ENCODE measurements around the gene TBX2.
"Not testable (repeated sequence)": the region's sequence is repeated elsewhere in the genome, so short reads cannot be mapped to it uniquely, and the experiment has no call there.

TBX2 gene

DNA sequence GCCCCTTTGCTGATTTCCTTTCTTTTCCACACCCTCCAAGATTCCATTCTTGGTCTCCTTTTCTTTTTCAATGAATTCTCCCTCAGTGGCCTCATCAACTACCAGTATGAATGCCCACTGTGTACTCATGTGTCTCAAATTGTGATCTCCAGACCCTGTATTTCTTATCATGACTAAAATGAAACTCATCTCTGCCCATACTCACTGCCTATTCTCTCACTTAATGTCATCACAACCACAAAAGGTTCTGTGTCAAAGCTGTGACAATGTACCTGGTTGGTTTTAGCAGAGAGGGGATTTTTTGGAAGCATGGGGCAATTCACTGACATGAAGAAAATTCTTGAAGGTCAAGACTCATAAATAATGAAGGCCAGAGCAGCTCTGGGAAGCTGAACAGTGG, 41.1 kb downstream of the TBX2 start:
- no peak for DNase-seq

DNA sequence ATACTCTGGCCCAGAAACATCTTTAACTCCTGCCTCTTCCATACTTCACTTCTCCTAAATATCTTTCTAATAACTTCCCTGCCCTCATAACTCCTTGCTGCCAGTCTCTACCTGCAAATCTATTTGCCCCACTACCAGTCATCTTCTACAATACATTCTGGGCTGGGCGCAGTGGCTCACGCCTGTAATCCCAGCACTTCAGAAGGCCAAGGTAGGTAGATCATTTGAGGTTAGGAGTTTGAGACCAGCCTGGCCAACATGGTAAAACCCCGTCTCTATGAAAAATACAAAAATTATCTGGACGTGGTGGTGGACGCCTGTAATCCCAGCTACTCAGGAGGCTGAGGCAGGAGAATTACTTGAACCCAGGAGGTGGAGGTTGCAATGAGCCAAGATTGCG, 41.9 kb downstream of the TBX2 start:
- not testable (repeated sequence) for DNase-seq

DNA sequence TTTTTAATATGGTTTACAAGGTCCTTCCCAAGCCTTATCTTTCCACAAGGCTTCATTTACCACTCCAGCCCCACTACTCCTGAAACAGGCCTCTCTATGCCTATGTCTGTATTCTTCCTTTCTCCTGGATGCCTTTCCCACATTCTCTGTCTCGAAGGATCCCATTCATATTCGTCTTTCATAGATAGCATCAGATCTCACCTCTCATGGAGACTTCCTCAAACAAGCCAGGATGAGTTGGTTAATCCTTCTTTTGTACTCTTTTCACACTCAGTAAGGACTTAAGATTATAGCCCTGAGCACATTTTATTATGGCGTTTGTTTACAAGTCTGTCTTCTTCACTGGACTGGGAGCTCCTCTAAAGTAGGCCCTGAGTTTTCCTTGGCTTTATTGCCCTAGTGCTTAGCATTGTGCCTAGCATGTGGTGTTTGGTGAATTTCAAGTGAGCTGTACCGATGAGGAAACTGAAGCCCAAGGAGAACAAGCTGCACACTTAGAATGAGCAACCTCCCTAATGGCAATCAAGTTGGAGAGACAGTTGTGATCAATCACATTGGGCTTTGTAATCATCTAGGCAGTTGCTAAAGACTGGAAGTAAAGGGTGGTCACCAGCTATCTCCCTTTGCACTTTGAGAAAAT, 42.6 kb downstream of the TBX2 start:
- no peak for DNase-seq

DNA sequence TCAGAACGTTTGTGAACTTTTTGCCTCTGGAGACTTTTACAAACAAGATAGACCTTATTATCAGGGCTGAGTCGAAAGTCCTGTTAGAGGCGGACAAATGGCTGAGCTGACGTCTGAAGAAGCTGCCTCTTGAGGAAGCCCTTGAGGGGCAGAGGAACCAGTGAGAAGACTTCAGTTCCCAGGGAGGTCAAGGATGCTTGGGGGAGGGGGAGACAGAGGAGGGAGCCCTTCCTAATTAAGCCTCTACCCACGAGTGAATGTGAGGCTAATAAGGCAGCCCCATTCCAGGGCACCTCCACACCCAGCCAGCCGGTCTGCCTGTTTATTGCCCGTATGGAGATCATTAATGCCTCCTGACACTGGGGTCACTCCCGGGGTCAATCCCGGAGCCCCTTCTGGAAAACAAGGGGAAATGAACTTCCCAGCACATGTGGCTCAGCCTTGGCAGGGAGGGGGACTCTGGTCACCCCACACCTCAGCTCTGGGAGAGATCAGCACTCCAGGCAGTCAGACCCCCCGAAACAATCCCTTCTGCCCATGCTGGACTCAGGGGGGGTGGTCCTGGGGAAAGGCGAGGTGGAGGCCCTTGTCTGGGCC, 43.3 kb downstream of the TBX2 start:
- no peak for DNase-seq

DNA sequence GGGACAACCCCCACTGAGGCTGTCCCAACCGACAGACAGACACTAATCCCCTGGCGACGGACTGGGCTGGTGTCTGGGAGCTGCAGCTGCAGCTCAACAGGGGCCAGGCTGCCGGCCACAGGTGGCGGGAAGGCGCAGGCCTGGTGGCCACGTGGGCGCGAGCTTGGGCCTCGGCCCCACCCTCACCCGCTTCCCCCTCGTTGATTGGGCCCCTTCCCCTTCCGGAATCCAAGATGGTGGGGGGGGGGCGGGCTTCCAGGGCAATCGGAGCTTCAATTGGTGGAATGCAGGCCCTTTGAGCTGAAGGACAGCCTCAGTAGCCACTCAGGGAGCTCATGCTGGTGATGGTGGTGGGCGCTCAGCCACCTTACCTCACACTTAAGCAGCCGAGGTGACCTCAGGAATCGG, 43.8 kb downstream of the TBX2 start:
- DNase-seq = no peak

DNA sequence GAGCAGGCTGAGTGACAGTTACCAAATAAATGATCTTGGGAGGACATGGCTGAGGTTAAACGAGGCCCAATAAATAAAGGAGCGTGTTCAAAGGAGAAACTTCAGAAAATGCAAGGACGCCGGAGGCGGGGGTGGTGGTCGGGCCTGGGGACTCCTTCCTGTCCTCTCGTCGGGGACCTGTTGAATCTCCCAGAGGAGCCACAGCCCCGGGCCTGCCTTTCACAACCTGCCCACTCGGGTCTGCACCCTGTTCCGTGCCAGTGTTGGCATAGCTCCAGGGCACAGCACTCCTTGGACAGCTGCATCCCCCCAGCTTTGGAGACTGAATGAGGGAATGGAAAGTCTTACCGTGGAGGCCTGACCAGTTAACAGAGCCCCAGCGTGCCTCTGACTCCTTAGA, 44.4 kb downstream of the TBX2 start:
- no peak for DNase-seq

DNA sequence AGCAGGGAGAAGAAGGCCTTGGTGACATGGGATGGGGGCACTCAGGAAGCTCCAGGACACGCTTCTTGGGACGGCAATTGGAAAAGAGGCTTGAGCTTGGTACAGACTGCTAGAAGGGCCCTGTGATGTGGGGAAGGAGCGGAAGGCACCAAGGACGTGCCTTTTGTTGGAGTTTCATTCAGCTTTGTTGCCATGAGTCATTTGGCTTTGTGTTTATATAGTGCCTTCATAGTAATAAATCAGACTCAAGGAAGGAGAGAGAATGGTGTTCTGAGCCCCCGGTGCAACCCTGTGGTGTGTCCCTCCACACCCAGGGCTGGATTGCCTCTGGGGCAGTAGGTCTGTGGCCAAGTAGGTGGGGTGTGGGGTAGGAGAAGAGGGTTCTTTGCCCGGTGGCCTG, 45.2 kb downstream of the TBX2 start:
- no peak for DNase-seq

DNA sequence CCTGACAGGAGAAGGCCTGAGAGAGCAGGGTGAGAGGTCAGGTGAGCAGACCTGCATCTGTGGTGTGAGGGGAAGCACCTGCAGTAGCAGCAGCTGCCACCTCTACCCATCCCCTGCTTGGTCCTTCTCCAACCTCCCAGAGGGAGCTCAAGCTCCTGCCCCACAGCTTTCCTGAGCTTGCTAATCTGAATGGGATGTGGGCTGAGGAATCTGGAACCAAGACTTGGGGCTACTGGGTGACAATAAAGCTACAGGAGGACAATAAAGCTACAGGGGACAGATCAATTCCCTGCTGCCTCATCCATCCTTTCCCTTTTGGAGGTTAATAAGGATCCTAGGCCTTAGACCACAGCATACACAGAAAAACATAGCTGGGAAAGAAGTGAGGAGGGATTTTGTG, 47.7 kb downstream of the TBX2 start:
- DNase-seq = no peak

DNA sequence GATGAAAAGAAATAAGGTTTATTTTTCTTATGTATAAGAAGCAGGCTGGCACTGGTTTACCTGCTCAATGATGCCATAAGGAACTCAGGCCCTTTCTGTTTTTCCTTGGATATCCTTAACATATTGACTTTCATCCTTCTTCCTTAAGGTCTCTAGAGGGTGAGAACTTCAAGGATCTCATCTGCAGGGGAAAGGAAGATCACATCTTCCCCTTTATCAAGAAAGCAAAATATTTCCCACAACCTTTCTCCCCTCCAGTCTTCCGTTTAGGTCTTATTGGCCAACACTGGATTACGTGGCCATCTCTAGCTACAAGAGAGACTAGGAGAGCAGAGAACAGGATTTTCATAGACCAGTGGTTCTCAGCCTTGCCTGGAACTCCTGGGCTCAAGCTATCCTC, 48.4 kb downstream of the TBX2 start:
- no peak for DNase-seq

DNA sequence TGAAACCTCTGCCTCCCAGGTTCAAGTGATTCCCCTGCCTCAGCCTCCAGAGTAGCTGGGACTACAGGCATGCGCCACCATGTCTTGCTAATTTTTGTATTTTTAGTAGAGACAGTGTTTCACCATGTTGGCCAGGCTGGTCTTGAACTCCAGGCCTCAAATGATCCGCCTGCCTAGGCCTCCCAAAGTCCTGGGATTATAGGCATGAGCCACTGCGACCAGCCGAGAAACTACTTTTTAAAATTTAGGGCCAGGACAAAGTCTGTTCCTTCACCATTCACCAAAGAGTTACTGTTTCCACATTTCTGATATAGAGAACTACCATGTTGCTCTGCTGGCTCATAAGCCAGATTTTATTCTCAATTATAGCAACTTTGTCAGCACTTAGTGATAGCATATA, 49.5 kb downstream of the TBX2 start:
- DNase-seq = not testable (repeated sequence)

DNA sequence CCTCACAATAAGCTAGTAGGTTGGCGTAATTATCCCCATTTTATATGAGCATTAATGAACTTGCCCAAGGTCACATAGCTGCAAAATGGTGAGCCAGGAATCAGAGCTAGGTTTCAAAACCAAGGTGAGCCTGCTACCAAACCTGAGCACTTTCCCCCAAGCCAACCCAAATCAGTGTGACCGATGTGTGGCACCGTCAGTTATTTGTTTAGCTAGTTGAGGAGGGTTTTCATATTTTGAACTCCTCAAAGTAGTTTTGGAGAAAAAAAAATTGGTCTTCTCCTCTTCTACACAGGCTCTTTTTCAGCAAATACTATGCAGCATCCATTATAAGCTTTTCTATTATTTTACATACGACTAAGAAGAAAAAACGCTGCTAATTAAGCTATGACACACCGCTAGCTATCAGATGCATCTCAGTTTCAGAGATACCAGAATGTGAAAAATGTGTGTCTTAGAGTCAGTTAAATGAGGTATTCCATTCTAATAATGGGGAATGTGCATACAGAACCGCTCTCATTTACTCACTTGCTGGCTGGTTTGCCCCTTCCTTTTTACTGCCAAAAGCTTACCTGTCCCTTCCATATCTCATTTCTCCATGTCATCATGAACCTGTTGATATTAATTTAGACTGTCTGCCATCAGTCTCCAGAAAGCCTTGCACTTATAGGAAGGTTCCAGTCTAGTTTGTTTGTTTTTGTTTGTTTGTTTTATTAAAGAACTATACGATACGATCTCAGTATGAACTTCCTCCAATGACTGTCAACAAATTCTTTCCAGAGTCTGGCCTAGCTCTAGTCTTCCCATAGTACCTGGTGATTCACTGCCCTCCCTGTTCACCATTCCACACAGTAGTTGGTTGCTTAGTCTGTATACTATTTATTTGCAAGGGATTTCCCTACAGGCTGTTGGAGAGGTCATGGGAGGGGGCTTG, 50.3 kb downstream of the TBX2 start:
- no peak for DNase-seq

DNA sequence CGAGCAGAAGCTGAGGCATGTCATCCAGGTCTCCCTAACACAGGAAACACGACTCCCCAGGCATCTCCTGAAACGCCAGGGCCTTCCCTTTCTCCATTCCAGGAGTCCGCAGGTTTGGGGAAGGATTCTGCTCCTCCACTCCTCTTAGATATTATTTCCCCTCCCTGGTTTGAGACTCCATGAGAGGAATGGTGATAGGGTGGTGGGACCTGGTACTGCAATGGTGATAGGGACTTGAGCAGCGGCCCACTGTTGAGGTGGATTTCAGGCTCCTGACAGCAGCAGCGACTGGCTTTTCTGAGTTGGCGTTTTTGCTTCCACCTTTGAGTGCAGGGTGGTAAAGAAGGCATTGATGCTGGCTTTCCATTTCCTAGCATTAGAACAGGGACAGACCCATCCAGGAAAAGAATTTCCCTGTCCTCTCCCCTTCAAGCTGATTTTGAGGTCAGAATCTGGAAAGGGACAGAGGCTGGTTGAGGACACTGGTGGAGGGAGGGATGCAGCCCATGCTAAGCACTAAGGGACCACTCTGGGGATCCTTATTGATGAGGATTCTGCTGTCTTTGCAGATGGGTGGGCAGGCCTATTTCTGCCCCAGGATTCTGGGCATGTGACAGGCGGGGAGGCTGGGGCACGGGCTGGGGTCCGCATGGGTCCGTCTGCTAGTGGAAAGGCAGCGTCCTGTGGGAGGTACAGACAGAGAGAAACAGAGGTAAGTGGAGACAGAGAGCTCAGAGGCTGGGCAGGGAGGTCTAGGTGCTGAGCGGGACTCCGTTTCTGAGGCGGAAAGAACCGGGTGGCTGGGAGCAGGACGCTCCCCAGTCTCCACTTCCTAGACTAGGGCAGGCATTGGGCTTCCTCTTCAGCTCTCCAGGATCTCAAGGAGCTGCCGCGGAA, 51.2 kb downstream of the TBX2 start:
- DNase-seq = no peak

DNA sequence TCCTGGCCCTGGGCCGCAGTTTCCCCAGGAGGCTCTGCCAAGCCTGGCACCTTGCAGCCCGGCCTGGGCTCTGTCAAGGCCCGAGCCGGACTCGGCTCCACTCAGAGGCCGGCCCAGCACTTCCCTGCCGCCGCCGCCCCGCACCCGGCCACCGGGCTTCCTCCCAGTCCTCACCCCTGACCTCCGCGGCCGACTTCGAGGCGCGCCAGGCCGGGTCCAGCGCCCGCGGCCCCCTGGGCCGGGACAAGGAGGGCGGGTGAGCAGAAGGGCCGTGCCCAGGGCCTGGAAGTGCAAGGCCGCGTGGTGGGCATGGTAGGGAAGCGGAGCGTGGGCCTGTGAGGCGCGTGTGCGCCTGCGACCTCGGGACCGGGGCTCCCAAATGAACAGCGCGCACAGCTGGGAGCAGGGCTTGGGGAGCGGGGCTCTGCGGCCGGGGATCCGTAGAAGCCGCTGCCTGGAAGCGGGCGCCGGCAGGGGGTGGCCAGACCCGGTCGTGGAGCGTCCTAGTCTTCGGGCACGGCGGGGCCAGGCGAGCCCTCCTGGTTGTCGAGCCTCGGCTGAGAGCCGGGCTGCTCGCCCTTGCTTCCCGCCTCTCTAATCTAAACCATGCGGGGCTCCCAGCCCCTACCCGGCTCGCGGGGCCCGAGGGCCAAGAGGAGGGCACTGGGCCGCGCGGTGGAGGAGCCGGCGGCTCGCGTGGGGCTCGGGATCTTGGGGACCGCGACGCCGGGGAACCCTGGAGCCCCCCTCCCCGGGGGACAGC, 52.1 kb downstream of the TBX2 start:
- no peak for DNase-seq

DNA sequence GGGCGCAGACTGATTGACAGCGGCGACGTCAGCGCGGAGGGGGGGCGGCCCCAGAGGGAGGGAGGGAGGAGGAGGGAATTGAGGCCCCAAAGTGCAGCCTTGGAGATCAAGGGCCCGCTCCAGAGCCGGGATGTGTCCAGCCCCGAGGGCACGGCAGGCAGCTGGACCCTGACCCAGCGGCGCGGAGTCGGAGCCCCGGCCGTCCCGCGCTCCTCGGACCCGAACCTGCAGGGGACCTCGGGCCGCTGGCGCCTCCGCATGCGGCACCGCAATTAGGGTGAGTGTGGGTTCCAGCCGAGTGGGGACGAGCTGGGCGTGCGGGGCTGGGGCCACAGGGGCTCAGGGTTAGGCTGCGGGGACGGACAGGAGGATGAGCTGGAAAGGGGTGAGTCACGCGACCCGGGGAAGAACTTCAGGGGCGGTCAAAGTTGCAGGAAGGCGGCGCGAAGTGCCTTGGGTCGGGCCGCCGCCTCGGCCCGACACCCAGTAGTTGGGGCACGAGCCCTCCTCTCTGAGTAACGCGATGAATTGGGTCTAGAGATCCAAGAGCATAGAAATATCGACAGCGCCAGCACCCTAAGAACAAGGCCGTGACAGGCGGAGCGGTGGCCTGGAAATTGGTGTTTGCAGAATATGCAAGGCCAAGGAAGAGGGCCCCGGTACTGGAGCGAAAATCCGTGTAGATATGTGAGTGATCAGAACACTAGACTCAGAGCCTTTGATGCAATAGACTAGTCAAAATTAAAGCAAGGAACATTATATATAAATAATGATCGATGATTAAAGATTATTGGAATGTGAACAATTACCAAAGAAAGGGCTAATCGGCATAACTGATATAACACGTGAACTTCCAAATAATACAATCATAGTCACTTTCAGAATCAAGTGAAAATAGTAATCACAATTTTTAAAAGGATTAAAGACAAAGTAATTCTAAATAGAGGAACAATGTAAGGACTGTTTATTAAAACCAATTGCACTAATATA, 53.0 kb downstream of the TBX2 start, which contains the start of gene TBX4:
Gene TBX4, plus strand, starts transcription at position 122 of the 990 bp plus-strand sequence. CDS start 4,069 bp downstream, outside the sequence.
- no peak for DNase-seq

DNA sequence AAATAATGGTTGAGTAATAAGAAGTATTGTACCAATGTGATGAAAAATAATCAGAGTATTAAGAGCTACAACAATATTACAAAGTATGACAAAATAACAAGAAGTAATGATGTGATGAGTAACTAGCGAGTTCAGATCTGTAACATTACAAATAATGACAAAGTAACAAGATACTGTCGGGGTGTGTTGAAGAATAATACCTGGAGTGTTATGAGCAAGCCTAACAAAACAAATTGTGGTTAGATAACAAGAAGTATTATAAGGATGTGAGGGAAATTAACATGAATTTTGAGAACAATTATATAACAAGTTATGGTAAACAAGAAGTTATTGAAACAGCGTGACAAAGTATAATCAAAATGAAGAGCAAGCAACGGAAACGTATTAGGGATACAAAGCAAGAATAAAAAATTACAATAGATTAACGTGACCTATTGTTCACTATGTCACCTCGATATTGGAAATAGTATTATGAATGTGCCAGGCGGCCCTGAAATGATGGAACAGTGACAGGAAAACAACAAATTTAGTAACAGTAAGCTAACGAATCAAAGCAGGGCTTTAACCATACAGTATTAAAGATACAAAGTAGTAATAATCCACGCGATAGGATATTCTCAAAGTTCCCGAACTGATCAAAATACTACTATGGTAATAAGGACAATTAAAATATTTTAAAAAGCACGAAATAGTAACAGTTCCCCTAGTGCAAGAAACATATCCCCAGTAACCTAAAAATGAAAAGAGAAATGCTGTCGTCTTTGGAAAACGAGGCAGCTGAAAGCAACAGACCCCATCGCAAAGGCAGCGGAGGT, 54.1 kb downstream of the TBX2 start:
- no peak for DNase-seq

DNA sequence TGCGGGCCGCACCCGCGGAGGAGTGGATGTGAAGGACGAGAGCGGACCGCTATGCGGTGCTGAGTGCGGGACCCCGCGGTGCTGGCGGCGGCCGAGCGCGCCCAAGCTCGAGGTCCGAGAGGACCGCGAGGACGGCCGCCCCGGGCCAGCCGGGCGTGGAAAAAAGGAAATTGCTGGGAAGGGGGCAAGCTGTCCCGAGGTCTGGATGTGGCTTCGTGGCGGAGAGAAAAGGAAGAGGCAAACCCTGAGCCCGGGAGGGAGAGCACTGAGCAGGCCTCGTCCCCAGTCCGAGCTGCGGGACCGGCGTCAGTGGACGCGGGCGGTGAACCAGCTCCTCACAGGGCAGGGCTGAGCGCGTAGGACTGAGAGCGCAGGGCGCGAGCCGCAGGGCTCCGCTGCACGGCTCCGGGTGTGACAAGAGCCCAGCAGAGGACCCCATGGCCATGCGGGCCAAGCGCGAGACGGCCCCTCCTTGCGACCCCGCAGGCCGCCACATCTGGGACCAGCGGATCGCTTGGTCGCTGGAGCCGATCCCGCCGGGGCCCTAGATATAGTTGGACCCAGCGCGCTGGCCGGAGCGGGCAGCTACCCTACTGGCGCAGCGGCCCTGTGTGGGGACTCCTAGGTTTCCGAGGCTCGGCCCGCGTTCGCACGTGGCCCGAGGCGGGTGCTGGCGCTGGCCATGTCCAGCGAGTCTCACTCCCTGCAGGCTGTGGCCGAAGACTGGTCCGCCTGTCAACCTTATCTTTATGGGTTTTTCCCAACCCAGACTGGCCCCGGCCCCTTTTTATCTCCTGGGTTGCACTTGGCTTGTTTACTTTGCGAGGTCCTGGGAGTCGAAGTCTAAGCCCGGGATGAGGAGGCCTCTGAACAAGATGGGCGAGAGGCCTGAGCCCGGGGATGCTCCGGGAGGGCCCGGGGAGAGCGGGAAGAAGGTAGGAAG, 55.0 kb downstream of the TBX2 start:
- no peak for DNase-seq

DNA sequence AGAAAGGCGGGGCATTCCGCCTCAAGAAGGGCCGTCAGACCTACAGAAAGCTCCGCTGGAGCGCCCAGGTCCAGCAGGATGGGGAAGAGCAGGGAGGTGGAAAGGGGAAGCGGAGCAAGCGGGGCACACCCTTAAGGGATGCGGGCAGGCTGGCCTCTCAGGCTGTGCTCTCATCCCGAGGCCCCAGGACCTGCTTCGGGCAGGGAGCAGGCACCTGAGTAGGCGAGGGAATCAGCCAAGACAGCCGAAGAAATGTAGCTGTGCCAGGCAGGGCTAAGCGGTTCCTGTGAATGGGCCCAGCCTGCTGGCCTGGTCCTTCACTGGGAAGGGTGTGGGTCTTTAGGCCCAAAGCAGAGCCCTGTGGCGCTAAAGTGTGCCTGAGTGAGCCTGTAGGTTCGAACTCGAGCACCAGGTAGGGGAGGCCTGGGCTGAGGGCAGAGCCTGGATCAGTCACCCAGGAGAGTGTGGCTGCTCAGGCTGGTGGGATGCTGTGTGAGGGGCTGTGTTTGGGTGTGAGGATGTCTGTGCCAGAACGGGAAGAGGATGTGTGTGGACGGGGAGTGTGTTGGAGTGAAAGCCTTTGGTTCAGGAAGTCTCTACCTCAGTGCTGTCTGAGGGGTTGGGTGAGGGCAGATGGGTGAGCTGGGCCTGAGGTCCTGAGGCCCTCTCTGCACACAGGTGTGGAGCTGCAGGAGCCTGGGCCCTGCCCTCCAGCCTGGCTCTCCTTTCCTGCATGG, 55.8 kb downstream of the TBX2 start:
- no peak for DNase-seq
